T-cell (primary cell): Measurements from ENCODE around the gene TUFT1. TPM values are rescaled to one million over a fixed set of nuclear protein-coding genes. Genes with fewer than 3 reads are reported as not detected.

Experiments used
- ATAC-seq, 4 experiments: fragments of 200-7000 bp in 3 of 4; fragments of 150-1000 bp in 1 of 4; cut with Tn5 transposase; replicated peaks in 1 of 4; 1 replicate in 3 of 4; 2 replicates in 1 of 4; pipeline ENCODE4 v1.10.0; 2021; ENCODE audit warnings: moderate library complexity in 3 of 4, mild to moderate bottlenecking in 2 of 4, moderate number of reproducible peaks in 1 of 4
- CTCF ChIA-PET, 2 donors: fragments of 300-600 bp; sonication (Branson Sonifier 250); formaldehyde crosslinking; loops; one replicate each; lab custom pipeline; 2022; ENCODE audit warnings: antibody characterized with exemption in 2 of 2; lab: Charles Lee
- POLR2A ChIA-PET, 2 donors: fragments of 300-600 bp; sonication (Branson Sonifier 250); formaldehyde crosslinking; loops; one replicate each; lab custom pipeline; 2022; ENCODE audit warnings: antibody characterized with exemption in 2 of 2; lab: Charles Lee
- DNase-seq, 35 experiments: peaks; one replicate each; pipeline versions ENCODE4 v3.0.0 to v3.0.0-alpha.2; 2013 to 2023
- H3K27ac ChIP-seq: one replicate; pipeline ENCODE4 v1.5.1; 2013; ENCODE audit warnings: low read length
- H3K27me3 ChIP-seq, 2 experiments: replicated peaks in 1 of 2; 1 replicate in 1 of 2; 2 replicates in 1 of 2; pipeline versions ENCODE4 v1.6.1 to v1.7.0; 2013; ENCODE audit warnings: low read length in 1 of 2, mixed read lengths in 1 of 2; ENCODE audit not compliant: control insufficient read depth in 2 of 2, insufficient read depth in 2 of 2; ENCODE audit errors: extremely low read depth in 1 of 2
- H3K36me3 ChIP-seq, 2 donors: 1 replicate in 1 of 2; 2 replicates in 1 of 2; pipeline versions ENCODE4 v1.6.1 to v1.7.0; 2013; ENCODE audit warnings: low read length in 1 of 2; ENCODE audit not compliant: control insufficient read depth in 2 of 2, insufficient read depth in 1 of 2; ENCODE audit errors: extremely low read depth in 1 of 2
- H3K4me1 ChIP-seq, 2 experiments: 1 replicate in 1 of 2; 2 replicates in 1 of 2; pipeline versions ENCODE4 v1.6.1 to v1.7.0; 2013; ENCODE audit warnings: low read length in 2 of 2, mixed read lengths in 1 of 2; ENCODE audit not compliant: insufficient read depth in 2 of 2, control insufficient read depth in 1 of 2; ENCODE audit errors: extremely low read depth in 1 of 2
- H3K4me3 ChIP-seq, 2 donors: 1 replicate in 1 of 2; 2 replicates in 1 of 2; pipeline versions ENCODE4 v1.5.1 to v1.7.0; 2013; ENCODE audit warnings: mild to moderate bottlenecking in 2 of 2, low read length in 1 of 2, moderate library complexity in 1 of 2; ENCODE audit not compliant: control insufficient read depth in 1 of 2; ENCODE audit errors: extremely low read depth in 1 of 2
- H3K9me3 ChIP-seq: 2 replicates; pipeline ENCODE4 v1.7.0; 2013
- H3K27ac Mint-ChIP-seq, 2 donors: one replicate each; pipeline ENCODE4 v1.8.0; 2020 to 2021; ENCODE audit warnings: mild to moderate bottlenecking in 2 of 2, mixed read lengths in 2 of 2
- H3K27me3 Mint-ChIP-seq, 2 donors: one replicate each; pipeline ENCODE4 v1.8.0; 2021 to 2022; ENCODE audit warnings: mixed read lengths in 2 of 2
- H3K36me3 Mint-ChIP-seq: one replicate; pipeline ENCODE4 v1.8.0; 2021; ENCODE audit warnings: mixed read lengths
- H3K4me1 Mint-ChIP-seq, 3 donors: one replicate each; pipeline ENCODE4 v1.8.0; 2020 to 2022; ENCODE audit warnings: mixed read lengths in 3 of 3, mild to moderate bottlenecking in 1 of 3
- H3K4me3 Mint-ChIP-seq, 3 donors: one replicate each; pipeline ENCODE4 v1.8.0; 2020 to 2022; ENCODE audit warnings: mild to moderate bottlenecking in 3 of 3, mixed read lengths in 3 of 3, moderate library complexity in 3 of 3
- H3K9me3 Mint-ChIP-seq, 3 donors: one replicate each; pipeline ENCODE4 v1.8.0; 2020 to 2022; ENCODE audit warnings: mixed read lengths in 3 of 3
- WGBS: methylation state at CpG from one replicate; pipeline ENCODE4 v1.1.5; 2013; ENCODE audit warnings: missing lambda C conversion rate; ENCODE audit not compliant: insufficient coverage; 5-methylcytosine and 5-hydroxymethylcytosine counted together
- total RNA-seq, 35 experiments: library from RNA in 6 of 35; stranded (reverse) in 6 of 35; fragments of 120-200 nt in 1 of 35; gene quantifications; one replicate each; pipeline versions ENCODE4 v1.2.1 to v1.2.4 and lab custom pipeline; 2013 to 2026

Gene TUFT1, protein sequence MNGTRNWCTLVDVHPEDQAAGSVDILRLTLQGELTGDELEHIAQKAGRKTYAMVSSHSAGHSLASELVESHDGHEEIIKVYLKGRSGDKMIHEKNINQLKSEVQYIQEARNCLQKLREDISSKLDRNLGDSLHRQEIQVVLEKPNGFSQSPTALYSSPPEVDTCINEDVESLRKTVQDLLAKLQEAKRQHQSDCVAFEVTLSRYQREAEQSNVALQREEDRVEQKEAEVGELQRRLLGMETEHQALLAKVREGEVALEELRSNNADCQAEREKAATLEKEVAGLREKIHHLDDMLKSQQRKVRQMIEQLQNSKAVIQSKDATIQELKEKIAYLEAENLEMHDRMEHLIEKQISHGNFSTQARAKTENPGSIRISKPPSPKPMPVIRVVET
- total RNA-seq (1 to 10 TPM; 2.8 to 5.5 (median 4.3) TPM), total RNA-seq (lab: John Stamatoyannopoulos, UW) (4.2 to 27.9 (median 10.4) reads per million in 29 experiments)
- total RNA-seq (2013): 2.0 TPM

DNA sequence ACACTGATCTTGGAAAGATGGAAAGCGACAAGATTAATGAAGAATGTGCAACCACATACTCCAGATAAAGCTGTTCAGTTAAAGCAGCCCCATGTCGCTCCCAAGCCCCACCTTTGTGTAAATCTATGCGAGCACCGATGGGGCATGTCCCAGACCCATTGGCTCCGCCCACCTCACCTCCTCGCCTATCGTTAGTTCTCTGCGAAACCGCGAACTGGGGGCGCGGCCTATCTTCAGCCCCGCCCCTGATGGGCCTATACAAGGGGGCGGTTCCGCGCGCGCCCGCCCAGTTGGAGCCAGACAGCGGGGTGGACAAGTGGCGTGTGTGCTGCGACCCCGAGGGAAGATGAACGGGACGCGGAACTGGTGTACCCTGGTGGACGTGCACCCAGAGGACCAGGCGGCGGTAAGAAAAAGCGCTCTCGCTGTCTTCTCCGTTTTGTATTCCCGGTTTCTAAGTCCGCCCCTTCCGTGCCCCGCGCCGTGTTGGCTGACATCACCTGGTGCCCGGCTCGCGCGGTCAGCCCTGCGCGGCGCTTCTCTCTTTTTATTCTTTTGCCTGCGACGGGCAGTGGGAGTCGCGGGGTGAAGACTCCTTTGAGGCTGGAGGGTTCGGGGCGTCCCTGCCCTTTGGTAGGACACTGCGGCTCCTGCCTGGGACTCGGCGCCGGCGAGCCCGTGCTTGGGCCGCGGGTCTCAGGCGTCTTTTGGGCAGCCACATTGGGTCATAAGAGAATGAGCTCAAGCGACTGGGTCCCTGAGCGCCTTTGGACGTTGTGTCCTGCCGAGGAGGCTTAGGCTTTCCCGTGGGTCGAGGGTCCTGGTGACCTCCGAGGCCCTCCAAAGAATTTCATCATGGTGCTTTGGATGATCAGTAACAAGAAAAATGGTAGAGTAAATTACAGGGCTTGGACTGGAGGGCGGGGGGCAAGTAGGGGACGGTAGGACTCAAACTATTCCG, at the start of gene TUFT1:
TSS of gene TUFT1 (plus strand) at position 289 of the 961 bp plus-strand sequence. CDS start at position 347, 58 bp downstream.
- Histone ChIP-seq H3K27ac (peak within 1 kb of the TSS; percentile 26), H3K4me1 (peaks cover 3 to 21% of the 10 kb centered on the region in 2 experiments), H3K4me3 (peak within 1 kb of the TSS; percentile 75 to 86), H3K27me3 (peaks cover 0 to 12% of the 10 kb centered on the region in 2 experiments), H3K36me3 (no peaks in the 10 kb centered on the region), H3K9me3 (no peaks in the 10 kb centered on the region)
- ATAC-seq (peak; percentile 97 to 99 (median 98)), DNase-seq (peak; percentile 87 to 97 (median 94))
- Mint-ChIP-seq H3K27ac (peak within 1 kb of the TSS; percentile 80 to 84), H3K9me3 (no peaks in the 10 kb centered on the region), H3K27me3 (peaks cover 7 to 8% of the 10 kb centered on the region in 2 donors), H3K4me1 (peaks cover 22 to 29% (median 28%) of the 10 kb centered on the region in 3 donors), H3K4me3 (peak within 1 kb of the TSS; percentile 92 to 98 (median 94)), H3K36me3 (no peaks in the 10 kb centered on the region)
- CTCF ChIA-PET: interaction anchor here (0.5 to 1.4 kb wide), 5 partner anchors 26 to 300 kb away, joined by 3 to 5 read pairs (median 4); partner anchors contain the start of genes C2CD4D (in 1 of the 2) and CGN (in 1 of the 2)
- 1% methylated on average over 64 of the region's 70 CpGs for WGBS
- POLR2A ChIA-PET: interaction anchor here in 1 of 2 donors (0.7 to 0.8 kb wide), 3 partner anchors 13 to 359 kb away, joined by 4 to 6 read pairs (median 4); no protein-coding TSS in a partner anchor

DNA sequence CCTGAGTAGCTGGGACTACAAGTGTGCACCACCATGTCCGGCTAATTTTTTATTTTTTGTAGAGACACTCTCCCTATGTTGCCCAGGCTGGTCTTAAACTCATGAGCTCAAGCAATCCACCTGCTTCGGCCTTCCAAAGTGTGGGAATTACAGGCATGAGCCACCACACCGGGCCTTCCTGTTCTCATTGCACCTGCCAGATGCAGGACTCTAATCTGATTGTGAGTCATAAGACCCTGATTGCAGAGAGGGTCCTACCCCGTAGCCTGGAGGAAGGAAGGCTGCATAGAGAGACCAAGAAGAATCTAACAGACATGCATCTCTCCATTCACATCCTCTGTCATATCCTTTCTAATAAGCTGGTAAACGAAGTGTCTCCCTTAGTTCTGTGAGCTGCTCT, 48.5 kb upstream of the TUFT1 start:
- ATAC-seq (no peak), DNase-seq (no peak)
- Mint-ChIP-seq H3K27ac (no peak overlapping the region), H3K36me3 (no peaks in the 10 kb centered on the region), H3K9me3 (no peaks in the 10 kb centered on the region), H3K4me3 (no peak overlapping the region), H3K27me3 (no peaks in the 10 kb centered on the region), H3K4me1 (peaks cover 0 to 2% (median 2%) of the 10 kb centered on the region in 3 donors)
- no peaks in the 10 kb centered on the region for H3K36me3 ChIP-seq
- H3K4me3 ChIP-seq: no peak overlapping the region
- H3K27me3 ChIP-seq: peaks cover 0 to 2% of the 10 kb centered on the region in 2 experiments
- H3K27ac ChIP-seq: no peak overlapping the region
- POLR2A ChIA-PET: no interaction called here
- no peaks in the 10 kb centered on the region for H3K9me3 ChIP-seq
- H3K4me1 ChIP-seq: no peaks in the 10 kb centered on the region
- CTCF ChIA-PET: interaction anchor here in 1 of 2 donors (0.8 kb wide), 1 partner anchor 26 kb away, joined by 3 read pairs; no protein-coding TSS in a partner anchor
- WGBS: 93% methylated on average over 3 of the region's 5 CpGs

DNA sequence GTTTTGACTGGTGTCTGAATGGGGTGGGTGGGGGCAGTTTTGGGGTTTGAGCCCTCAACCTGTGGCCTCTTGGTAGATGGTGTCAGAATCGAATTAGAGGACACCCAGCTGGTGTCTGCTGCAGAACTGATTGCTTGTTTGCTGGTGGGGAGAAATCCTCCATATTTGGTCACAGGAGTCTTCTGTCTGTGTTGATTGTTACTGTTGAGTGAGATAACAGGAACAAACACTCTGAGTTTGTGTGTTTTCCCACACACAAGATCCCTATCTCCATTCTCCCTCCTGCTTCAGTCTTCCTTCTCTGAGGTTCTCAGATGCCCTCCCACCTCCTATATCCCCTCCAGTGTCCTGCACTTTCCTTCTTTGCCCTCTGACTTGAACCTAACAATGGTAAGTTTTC, 48.0 kb upstream of the TUFT1 start:
- no CpG with 5 or more reads among the region's 1 CpG for WGBS
- no peaks in the 10 kb centered on the region for H3K9me3 Mint-ChIP-seq
- no peak for DNase-seq

DNA sequence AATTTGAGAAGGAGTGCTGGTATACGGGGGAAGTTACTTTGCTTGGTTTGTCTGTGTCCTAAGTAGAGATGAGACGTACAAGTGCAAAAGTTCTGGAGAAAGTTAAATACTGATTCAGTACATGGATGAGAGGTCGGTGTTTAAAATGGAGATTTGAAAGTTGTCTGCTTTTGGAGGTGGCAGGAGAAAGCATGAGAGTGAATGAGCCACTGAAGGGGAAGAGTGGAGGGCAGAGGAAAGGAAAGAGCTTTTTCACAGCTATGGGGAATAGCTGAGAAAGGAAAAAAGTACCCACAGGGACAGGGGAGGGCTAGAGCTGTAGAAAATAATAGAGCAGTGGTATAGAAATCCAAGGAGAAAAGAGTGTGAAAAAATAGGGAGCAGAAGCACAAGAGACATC, 47.1 kb upstream of the TUFT1 start:
- Mint-ChIP-seq H3K9me3 (no peaks in the 10 kb centered on the region), H3K4me1 (peaks cover 0 to 2% (median 2%) of the 10 kb centered on the region in 3 donors), H3K4me3 (no peak overlapping the region), H3K27ac (no peak overlapping the region), H3K27me3 (no peaks in the 10 kb centered on the region), H3K36me3 (no peaks in the 10 kb centered on the region)
- WGBS: 95% methylated on average over 3 of the region's 3 CpGs
- POLR2A ChIA-PET: no interaction called here
- Histone ChIP-seq H3K27me3 (peaks cover 0 to 2% of the 10 kb centered on the region in 2 experiments), H3K4me3 (no peak overlapping the region), H3K27ac (no peak overlapping the region), H3K36me3 (no peaks in the 10 kb centered on the region), H3K9me3 (no peaks in the 10 kb centered on the region), H3K4me1 (no peaks in the 10 kb centered on the region)
- CTCF ChIA-PET: no interaction called here
- no peak for DNase-seq
- ATAC-seq: no peak

More for the DNA sequence above, 48.0 kb upstream of the TUFT1 start:
- Histone ChIP-seq H3K27me3 (peaks cover 0 to 2% of the 10 kb centered on the region in 2 experiments), H3K27ac (no peak overlapping the region), H3K4me3 (no peak overlapping the region), H3K9me3 (no peaks in the 10 kb centered on the region), H3K36me3 (no peaks in the 10 kb centered on the region), H3K4me1 (no peaks in the 10 kb centered on the region)
- H3K4me3 Mint-ChIP-seq: no peak overlapping the region
- no peak overlapping the region for H3K27ac Mint-ChIP-seq
- CTCF ChIA-PET: no interaction called here
- H3K36me3 Mint-ChIP-seq: no peaks in the 10 kb centered on the region
- POLR2A ChIA-PET: no interaction called here
- peaks cover 0 to 2% (median 2%) of the 10 kb centered on the region in 3 donors for H3K4me1 Mint-ChIP-seq
- H3K27me3 Mint-ChIP-seq: no peaks in the 10 kb centered on the region
- no peak for ATAC-seq

GRCh38 chr1:151494741-151495281, 45.3 kb upstream of the TUFT1 start:
- Mint-ChIP-seq H3K27me3 (peaks cover 0 to 3% of the 10 kb centered on the region in 2 donors), H3K27ac (no peak overlapping the region), H3K36me3 (no peaks in the 10 kb centered on the region), H3K4me3 (no peak overlapping the region), H3K9me3 (no peaks in the 10 kb centered on the region), H3K4me1 (peaks cover 0 to 2% (median 2%) of the 10 kb centered on the region in 3 donors)
- Histone ChIP-seq H3K9me3 (no peaks in the 10 kb centered on the region), H3K36me3 (no peaks in the 10 kb centered on the region), H3K27me3 (peaks cover 0 to 2% of the 10 kb centered on the region in 2 experiments), H3K4me3 (no peak overlapping the region), H3K4me1 (no peaks in the 10 kb centered on the region), H3K27ac (no peak overlapping the region)
- WGBS: no CpG with 5 or more reads among the region's 1 CpG
- ChIA-PET POLR2A (interaction anchor here in 1 of 2 donors (0.7 kb wide), 1 partner anchor 20 kb away, joined by 7 read pairs; no protein-coding TSS in a partner anchor), CTCF (interaction anchor here (0.6 to 0.7 kb wide), 4 partner anchors 213 to 589 kb away, joined by 3 to 8 read pairs (median 4); no protein-coding TSS in a partner anchor)
- ATAC-seq (peak in 2 of 4 experiments; percentile 31 to 38), DNase-seq (no peak)
